BJ (cell line): Measurements from ENCODE around the gene TMEM271. TPM values are rescaled to one million over a fixed set of nuclear protein-coding genes. Genes with fewer than 3 reads are reported as not detected.
"Not testable (repeated sequence)": the region's sequence is repeated elsewhere in the genome, so short reads cannot be mapped to it uniquely, and the experiment has no call there.

Source experiments
- CTCF ChIA-PET: fragments of 350-600 bp; formaldehyde crosslinking; extraction: SDS; loops from one replicate; lab custom pipeline; 2021; ENCODE audit warnings: antibody characterized with exemption, inconsistent platforms; lab: Yijun Ruan, JAX
- POLR2A ChIA-PET: fragments of 300-600 bp; sonication (Branson Sonifier 250); formaldehyde crosslinking; extraction: SDS; loops from one replicate; lab custom pipeline; 2021; ENCODE audit warnings: antibody characterized with exemption; lab: Charles Lee
- DNase-seq: peaks from one replicate; pipeline ENCODE4 v3.0.0-alpha.2; 2011; ENCODE audit warnings: low read depth
- H3K27me3 ChIP-seq: 2 replicates; pipeline ENCODE4 v1.6.0; 2011; ENCODE audit warnings: low read length; ENCODE audit not compliant: control insufficient read depth, insufficient read depth
- H3K36me3 ChIP-seq: 2 replicates; pipeline ENCODE4 v1.5.1; 2011; ENCODE audit warnings: low read length; ENCODE audit not compliant: control insufficient read depth, insufficient read depth
- H3K4me3 ChIP-seq: 2 replicates; pipeline ENCODE4 v1.5.1; 2011; ENCODE audit warnings: low read depth, mild to moderate bottlenecking, control low read depth, low read length
- polyA plus RNA-seq: library from polyadenylated mRNA; depleted of rRNA; stranded (reverse); fragments of >200 nt; gene quantifications from 2 replicates; pipeline ENCODE4 v1.2.3, GENCODE V29; 2011
- TF ChIP-seq, protein P1 (sequence below): IDR thresholded peaks from 2 replicates; pipeline ENCODE4 v1.5.1; 2011; ENCODE audit warnings: low read depth, mild to moderate bottlenecking, control low read depth, inconsistent platforms, low read length, moderate library complexity; ENCODE audit not compliant: insufficient read depth

TMEM271 gene
- polyA plus RNA-seq, 1 experiment = not detected

- H3K27me3 ChIP-seq = no peaks in the 10 kb centered on the region
- no peak for DNase-seq
- no peaks in the 10 kb centered on the region for H3K36me3 ChIP-seq
- H3K4me3 ChIP-seq = no peak overlapping the region
- TF ChIP-seq, protein P1, sequence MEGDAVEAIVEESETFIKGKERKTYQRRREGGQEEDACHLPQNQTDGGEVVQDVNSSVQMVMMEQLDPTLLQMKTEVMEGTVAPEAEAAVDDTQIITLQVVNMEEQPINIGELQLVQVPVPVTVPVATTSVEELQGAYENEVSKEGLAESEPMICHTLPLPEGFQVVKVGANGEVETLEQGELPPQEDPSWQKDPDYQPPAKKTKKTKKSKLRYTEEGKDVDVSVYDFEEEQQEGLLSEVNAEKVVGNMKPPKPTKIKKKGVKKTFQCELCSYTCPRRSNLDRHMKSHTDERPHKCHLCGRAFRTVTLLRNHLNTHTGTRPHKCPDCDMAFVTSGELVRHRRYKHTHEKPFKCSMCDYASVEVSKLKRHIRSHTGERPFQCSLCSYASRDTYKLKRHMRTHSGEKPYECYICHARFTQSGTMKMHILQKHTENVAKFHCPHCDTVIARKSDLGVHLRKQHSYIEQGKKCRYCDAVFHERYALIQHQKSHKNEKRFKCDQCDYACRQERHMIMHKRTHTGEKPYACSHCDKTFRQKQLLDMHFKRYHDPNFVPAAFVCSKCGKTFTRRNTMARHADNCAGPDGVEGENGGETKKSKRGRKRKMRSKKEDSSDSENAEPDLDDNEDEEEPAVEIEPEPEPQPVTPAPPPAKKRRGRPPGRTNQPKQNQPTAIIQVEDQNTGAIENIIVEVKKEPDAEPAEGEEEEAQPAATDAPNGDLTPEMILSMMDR = no peak
- ChIA-PET POLR2A (no interaction called here), CTCF (no interaction called here)
Observed at GRCh38 chr4:552019-552418, 24.1 kb downstream of the TMEM271 start.

DNA sequence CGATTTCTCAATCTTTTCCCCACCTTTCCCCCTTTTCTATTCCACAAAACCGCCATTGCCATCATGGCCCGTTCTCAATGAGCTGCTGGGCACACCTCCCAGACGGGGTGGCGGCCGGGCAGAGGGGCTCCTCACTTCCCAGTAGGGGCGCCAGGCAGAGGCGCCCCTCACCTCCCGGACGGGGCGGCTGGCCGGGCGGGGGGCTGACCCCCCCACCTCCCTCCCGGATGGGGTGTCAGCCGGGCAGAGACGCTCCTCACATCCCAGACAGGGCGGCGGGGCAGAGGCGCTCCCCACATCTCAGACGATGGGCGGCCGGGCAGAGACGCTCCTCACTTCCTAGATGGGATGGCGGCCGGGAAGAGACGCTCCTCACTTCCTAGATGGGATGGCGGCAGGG lies 25.8 kb downstream of the TMEM271 start:
- DNase-seq, H3K36me3 ChIP-seq, CTCF ChIA-PET, H3K27me3 ChIP-seq, POLR2A ChIA-PET, H3K4me3 ChIP-seq: not testable (repeated sequence)

GRCh38 chr4:548976-549375 lies 27.1 kb downstream of the TMEM271 start:
- TF ChIP-seq, protein P1 = no peak
- POLR2A ChIA-PET = no interaction called here
- DNase-seq = no peak
- CTCF ChIA-PET = no interaction called here
- Histone ChIP-seq H3K4me3 (no peak overlapping the region), H3K36me3 (no peaks in the 10 kb centered on the region), H3K27me3 (no peaks in the 10 kb centered on the region)

DNA sequence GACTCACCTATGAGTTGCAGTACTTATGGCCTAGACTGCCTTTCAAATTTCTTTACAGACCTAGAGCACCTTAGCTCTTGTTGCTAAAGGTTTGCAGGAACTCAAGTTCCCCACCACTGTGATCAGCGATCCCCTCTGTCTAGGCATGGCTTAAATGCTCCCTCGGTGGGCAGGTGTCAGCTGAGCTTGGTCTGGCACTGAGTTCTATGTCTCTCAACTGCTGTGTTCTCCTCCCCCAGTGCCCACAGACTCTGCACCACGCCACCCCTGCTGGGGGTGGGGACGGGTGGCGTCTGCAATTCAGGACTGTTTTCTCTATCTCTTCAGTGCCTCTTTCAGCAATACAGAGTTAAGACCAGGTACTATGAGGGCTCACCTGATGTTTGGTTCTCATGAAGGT lies 30.5 kb downstream of the TMEM271 start:
- ChIA-PET POLR2A (no interaction called here), CTCF (no interaction called here)
- DNase-seq = no peak
- TF ChIP-seq, protein P1 = no peak
- no peaks in the 10 kb centered on the region for H3K27me3 ChIP-seq
- no peaks in the 10 kb centered on the region for H3K36me3 ChIP-seq
- no peak overlapping the region for H3K4me3 ChIP-seq

DNA sequence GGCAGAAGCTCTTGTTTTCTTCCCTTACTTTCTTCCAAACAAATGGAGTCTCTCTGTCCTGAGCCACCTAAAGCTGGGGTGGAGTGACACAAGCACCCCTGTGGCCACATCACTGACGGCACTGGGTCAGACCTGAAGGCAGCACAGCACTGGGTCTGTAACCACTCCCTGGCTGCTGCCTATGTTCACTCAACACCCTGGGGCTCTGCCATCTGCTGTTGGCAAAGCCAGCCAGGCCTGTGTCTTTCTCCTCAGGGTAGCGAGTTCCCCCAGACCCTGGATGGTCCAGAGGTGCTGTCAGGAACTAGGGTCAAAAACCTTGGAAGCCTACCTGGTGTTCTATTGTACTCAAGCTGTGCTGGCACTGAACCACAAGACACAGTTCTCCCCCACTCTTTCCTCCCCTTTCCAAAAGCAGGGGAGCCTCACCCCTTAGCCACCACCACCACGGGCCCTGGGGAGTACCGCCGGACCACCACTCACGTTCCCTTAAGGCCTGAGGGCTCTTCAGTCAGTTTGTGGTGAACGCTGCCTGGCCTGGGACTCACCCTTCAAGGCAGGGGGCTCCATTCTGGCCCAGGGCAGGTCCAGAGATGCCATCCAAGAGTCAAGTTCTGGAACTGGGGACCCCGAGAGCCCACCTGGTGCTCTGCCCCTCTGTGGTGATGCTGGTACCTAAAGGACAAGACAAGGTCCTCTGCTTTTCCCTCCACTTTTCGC lies 31.5 kb downstream of the TMEM271 start:
- Histone ChIP-seq H3K36me3 (no peaks in the 10 kb centered on the region), H3K27me3 (no peaks in the 10 kb centered on the region), H3K4me3 (no peak overlapping the region)
- POLR2A ChIA-PET = no interaction called here
- CTCF ChIA-PET = no interaction called here
- no peak for DNase-seq
- TF ChIP-seq, protein P1 = no peak

- POLR2A ChIA-PET = no interaction called here
Observed at GRCh38 chr4:541271-541670, 34.8 kb downstream of the TMEM271 start.

More at GRCh38 chr4:541271-541670, 34.8 kb downstream of the TMEM271 start:
- peaks cover 4% of the 10 kb centered on the region for H3K36me3 ChIP-seq
- H3K27me3 ChIP-seq = no peaks in the 10 kb centered on the region
- DNase-seq = no peak
- CTCF ChIA-PET = no interaction called here
- H3K4me3 ChIP-seq = no peak overlapping the region
- TF ChIP-seq, protein P1 = no peak
